GM23338 (cell line): ENCODE measurements around the gene TFIP11. TPM values are rescaled to one million over a fixed set of nuclear protein-coding genes. Genes with fewer than 3 reads are reported as not detected.

ENCODE experiments used
- ATAC-seq: fragments of 200-7000 bp; cut with Tn5 transposase; 3 replicates; pipeline ENCODE4 v1.9.1; 2020
- DNase-seq: peaks from one replicate; pipeline ENCODE4 v3.0.0-alpha.2; 2015; ENCODE audit warnings: low spot score
- H2AFZ ChIP-seq: fragments of 200-600 bp; sonication (generic); 2 replicates; pipeline ENCODE4 v1.8.0; 2016; ENCODE audit warnings: antibody characterized with exemption, mild to moderate bottlenecking, moderate library complexity
- H3F3A ChIP-seq: fragments of 200-600 bp; sonication (generic); replicated peaks from 2 replicates; pipeline ENCODE4 v1.8.0; 2017; ENCODE audit warnings: antibody characterized with exemption, mixed run types, low read depth
- H3K27ac ChIP-seq: fragments of 200-600 bp; sonication (generic); 2 replicates; pipeline ENCODE4 v1.6.1; 2016; ENCODE audit warnings: low read depth
- H3K27me3 ChIP-seq: fragments of 200-600 bp; sonication (generic); 2 replicates; pipeline ENCODE4 v1.8.0; 2016; ENCODE audit warnings: mild to moderate bottlenecking, mixed run types, moderate library complexity; ENCODE audit not compliant: insufficient read depth
- H3K36me3 ChIP-seq: fragments of 200-600 bp; sonication (generic); 2 replicates; pipeline ENCODE4 v1.8.0; 2016; ENCODE audit warnings: mild to moderate bottlenecking; ENCODE audit not compliant: insufficient read depth
- H3K4me1 ChIP-seq: fragments of 200-600 bp; sonication (generic); 2 replicates; pipeline ENCODE4 v1.8.0; 2016; ENCODE audit warnings: mild to moderate bottlenecking, moderate library complexity; ENCODE audit not compliant: insufficient read depth
- H3K4me2 ChIP-seq: fragments of 200-600 bp; sonication (generic); 2 replicates; pipeline ENCODE4 v1.7.1; 2017; ENCODE audit warnings: mixed run types
- H3K4me3 ChIP-seq: fragments of 200-600 bp; sonication (generic); 2 replicates; pipeline ENCODE4 v1.6.1; 2016; ENCODE audit warnings: mixed run types
- H3K79me2 ChIP-seq: fragments of 200-600 bp; sonication (generic); replicated peaks from 2 replicates; pipeline ENCODE4 v1.8.0; 2017; ENCODE audit warnings: mild to moderate bottlenecking; ENCODE audit not compliant: insufficient read depth
- H3K9me2 ChIP-seq: fragments of 200-600 bp; sonication (generic); 2 replicates; pipeline ENCODE4 v1.8.0; 2017; ENCODE audit not compliant: insufficient read depth
- H4K20me1 ChIP-seq: fragments of 200-600 bp; sonication (generic); replicated peaks from 2 replicates; pipeline ENCODE4 v1.8.0; 2017; ENCODE audit warnings: mild to moderate bottlenecking; ENCODE audit not compliant: insufficient read depth
- H3K27ac Mint-ChIP-seq: 2 replicates; pipeline ENCODE4 v1.8.0; 2020; ENCODE audit warnings: inconsistent platforms, mild to moderate bottlenecking, moderate library complexity, mixed read lengths
- H3K27me3 Mint-ChIP-seq: 3 replicates; pipeline ENCODE4 v1.8.0; 2022; ENCODE audit warnings: low read depth, mild to moderate bottlenecking, moderate library complexity, mixed read lengths, inconsistent platforms; ENCODE audit not compliant: insufficient read depth, poor library complexity
- H3K36me3 Mint-ChIP-seq: 3 replicates; pipeline ENCODE4 v1.8.0; 2021; ENCODE audit warnings: low read depth, mild to moderate bottlenecking, inconsistent platforms, moderate library complexity, mixed read lengths
- H3K4me1 Mint-ChIP-seq: 3 replicates; pipeline ENCODE4 v1.8.0; 2020; ENCODE audit warnings: mild to moderate bottlenecking, inconsistent platforms, mixed read lengths
- H3K4me3 Mint-ChIP-seq: 3 replicates; pipeline ENCODE4 v1.8.0; 2021; ENCODE audit warnings: moderate library complexity, mild to moderate bottlenecking, inconsistent platforms, mixed read lengths
- H3K9me3 Mint-ChIP-seq: 3 replicates; pipeline ENCODE4 v1.8.0; 2020; ENCODE audit warnings: moderate library complexity, mild to moderate bottlenecking, inconsistent platforms, mixed read lengths
- JUNB ChIP-seq: IDR thresholded peaks from one replicate; pipeline ENCODE4 v1.6.1; 2016; ENCODE audit warnings: antibody characterized with exemption; ENCODE audit not compliant: unreplicated experiment
- POLR2AphosphoS5 ChIP-seq: IDR thresholded peaks from 2 replicates; pipeline ENCODE4 v1.6.1; 2016; ENCODE audit warnings: antibody characterized with exemption, low read depth
- ZNF114 ChIP-seq: fragments of 250-450 bp; sonication (Bioruptor Pico); IDR thresholded peaks from 2 replicates; pipeline ENCODE4 v1.5.0; 2020; ENCODE audit warnings: mild to moderate bottlenecking, moderate library complexity
- ZNF331 ChIP-seq: fragments of 250-450 bp; sonication (Bioruptor Pico); IDR thresholded peaks from 2 replicates; pipeline ENCODE4 v1.5.0; 2020; ENCODE audit warnings: low read depth, mild to moderate bottlenecking, moderate library complexity
- polyA plus RNA-seq: library from polyadenylated mRNA; unstranded; fragments of >200 nt; fragmentation: Nextera tagmentation; extraction: Ambion mirVana; gene quantifications from 2 replicates; pipeline ENCODE4 v1.2.1, GENCODE V29; 2016
- total RNA-seq: library from RNA; depleted of rRNA; stranded (reverse); fragments of >200 nt; shearing (Covaris generic); gene quantifications from 2 replicates; pipeline ENCODE4 v1.2.3, GENCODE V29; 2014
- TF ChIP-seq, protein P1 (sequence below): fragments of 250-450 bp; sonication (Bioruptor Pico); IDR thresholded peaks from 2 replicates; pipeline ENCODE4 v1.5.0; 2020; ENCODE audit warnings: mild to moderate bottlenecking, moderate library complexity
- TF ChIP-seq, protein P2 (sequence below): IDR thresholded peaks from 2 replicates; pipeline ENCODE4 v1.6.1; 2016; ENCODE audit warnings: antibody characterized with exemption

TFIP11 gene
- total and polyA plus RNA-seq, 2 experiments from 2014 or later, result 17.1 to 26.2 TPM

DNA sequence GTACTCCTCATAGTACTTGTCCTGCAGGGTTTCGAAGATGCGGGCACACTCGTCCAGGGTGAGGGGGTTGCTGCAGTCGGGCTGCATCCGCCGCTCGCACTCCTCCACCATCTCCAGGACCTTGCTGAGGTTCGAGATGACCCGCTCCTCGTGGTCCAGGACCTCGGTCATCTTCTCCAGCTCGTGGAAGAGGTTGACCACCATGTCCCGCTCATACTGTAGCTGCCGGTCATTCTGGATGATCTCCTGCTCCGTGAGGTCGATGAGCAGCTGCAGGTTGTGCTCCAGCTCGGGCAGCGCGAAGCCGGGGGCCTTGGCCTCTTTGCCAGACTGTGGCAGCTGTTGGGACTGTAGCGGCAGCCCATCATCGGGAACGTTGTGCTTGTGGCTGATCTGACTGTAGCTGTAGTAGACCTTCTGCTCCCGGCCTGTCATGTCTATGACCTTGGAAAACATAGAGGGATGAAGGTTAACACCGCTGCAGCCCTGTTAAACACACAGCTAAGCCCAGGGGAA lies 13.0 kb downstream of the TFIP11 start (continued):
- TF ChIP-seq, protein P1, sequence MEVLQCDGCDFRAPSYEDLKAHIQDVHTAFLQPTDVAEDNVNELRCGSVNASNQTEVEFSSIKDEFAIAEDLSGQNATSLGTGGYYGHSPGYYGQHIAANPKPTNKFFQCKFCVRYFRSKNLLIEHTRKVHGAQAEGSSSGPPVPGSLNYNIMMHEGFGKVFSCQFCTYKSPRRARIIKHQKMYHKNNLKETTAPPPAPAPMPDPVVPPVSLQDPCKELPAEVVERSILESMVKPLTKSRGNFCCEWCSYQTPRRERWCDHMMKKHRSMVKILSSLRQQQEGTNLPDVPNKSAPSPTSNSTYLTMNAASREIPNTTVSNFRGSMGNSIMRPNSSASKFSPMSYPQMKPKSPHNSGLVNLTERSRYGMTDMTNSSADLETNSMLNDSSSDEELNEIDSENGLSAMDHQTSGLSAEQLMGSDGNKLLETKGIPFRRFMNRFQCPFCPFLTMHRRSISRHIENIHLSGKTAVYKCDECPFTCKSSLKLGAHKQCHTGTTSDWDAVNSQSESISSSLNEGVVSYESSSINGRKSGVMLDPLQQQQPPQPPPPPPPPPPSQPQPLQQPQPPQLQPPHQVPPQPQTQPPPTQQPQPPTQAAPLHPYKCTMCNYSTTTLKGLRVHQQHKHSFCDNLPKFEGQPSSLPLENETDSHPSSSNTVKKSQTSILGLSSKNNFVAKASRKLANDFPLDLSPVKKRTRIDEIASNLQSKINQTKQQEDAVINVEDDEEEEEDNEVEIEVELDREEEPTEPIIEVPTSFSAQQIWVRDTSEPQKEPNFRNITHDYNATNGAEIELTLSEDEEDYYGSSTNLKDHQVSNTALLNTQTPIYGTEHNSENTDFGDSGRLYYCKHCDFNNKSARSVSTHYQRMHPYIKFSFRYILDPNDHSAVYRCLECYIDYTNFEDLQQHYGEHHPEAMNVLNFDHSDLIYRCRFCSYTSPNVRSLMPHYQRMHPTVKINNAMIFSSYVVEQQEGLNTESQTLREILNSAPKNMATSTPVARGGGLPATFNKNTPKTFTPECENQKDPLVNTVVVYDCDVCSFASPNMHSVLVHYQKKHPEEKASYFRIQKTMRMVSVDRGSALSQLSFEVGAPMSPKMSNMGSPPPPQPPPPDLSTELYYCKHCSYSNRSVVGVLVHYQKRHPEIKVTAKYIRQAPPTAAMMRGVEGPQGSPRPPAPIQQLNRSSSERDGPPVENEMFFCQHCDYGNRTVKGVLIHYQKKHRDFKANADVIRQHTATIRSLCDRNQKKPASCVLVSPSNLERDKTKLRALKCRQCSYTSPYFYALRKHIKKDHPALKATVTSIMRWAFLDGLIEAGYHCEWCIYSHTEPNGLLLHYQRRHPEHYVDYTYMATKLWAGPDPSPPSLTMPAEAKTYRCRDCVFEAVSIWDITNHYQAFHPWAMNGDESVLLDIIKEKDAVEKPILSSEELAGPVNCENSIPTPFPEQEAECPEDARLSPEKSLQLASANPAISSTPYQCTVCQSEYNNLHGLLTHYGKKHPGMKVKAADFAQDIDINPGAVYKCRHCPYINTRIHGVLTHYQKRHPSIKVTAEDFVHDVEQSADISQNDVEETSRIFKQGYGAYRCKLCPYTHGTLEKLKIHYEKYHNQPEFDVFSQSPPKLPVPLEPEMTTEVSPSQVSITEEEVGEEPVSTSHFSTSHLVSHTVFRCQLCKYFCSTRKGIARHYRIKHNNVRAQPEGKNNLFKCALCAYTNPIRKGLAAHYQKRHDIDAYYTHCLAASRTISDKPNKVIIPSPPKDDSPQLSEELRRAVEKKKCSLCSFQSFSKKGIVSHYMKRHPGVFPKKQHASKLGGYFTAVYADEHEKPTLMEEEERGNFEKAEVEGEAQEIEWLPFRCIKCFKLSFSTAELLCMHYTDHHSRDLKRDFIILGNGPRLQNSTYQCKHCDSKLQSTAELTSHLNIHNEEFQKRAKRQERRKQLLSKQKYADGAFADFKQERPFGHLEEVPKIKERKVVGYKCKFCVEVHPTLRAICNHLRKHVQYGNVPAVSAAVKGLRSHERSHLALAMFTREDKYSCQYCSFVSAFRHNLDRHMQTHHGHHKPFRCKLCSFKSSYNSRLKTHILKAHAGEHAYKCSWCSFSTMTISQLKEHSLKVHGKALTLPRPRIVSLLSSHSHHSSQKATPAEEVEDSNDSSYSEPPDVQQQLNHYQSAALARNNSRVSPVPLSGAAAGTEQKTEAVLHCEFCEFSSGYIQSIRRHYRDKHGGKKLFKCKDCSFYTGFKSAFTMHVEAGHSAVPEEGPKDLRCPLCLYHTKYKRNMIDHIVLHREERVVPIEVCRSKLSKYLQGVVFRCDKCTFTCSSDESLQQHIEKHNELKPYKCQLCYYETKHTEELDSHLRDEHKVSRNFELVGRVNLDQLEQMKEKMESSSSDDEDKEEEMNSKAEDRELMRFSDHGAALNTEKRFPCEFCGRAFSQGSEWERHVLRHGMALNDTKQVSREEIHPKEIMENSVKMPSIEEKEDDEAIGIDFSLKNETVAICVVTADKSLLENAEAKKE (CRISPR knock-in tag), result no peak
- TF ChIP-seq, protein P2, sequence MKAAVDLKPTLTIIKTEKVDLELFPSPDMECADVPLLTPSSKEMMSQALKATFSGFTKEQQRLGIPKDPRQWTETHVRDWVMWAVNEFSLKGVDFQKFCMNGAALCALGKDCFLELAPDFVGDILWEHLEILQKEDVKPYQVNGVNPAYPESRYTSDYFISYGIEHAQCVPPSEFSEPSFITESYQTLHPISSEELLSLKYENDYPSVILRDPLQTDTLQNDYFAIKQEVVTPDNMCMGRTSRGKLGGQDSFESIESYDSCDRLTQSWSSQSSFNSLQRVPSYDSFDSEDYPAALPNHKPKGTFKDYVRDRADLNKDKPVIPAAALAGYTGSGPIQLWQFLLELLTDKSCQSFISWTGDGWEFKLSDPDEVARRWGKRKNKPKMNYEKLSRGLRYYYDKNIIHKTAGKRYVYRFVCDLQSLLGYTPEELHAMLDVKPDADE, result no peak

DNA sequence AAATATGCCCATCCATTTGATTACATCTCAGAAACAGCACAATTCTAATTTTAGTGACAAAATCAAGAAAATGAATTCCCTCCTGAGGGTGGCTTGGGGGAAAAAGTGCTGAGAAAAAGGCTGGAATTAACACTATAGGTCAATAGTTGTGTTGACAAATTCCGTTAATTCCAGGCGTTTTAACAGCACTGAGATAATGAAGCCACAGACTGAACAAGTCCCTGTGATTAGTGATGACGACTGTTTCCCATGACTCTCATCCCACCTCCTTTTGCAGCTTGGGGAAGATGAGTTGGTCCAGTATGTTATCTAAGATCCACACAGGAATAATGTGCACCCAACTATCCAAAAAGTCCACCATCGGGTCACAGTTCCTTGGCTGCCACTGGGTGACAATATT lies 15.8 kb downstream of the TFIP11 start:
- Histone ChIP-seq H3K4me1 (no peaks in the 10 kb centered on the region), H3K36me3 (peaks cover 71% of the 10 kb centered on the region), H3K79me2 (no peaks in the 10 kb centered on the region), H3F3A (peaks cover 31% of the 10 kb centered on the region; the same call in 1 of the 2 replicates), H4K20me1 (no peaks in the 10 kb centered on the region; the same call in none of the 2 replicates), H3K4me3 (no peak overlapping the region), H3K9me2 (no peaks in the 10 kb centered on the region), H3K27ac (no peak overlapping the region), H2AFZ (no peak overlapping the region), H3K4me2 (no peak overlapping the region), H3K27me3 (no peaks in the 10 kb centered on the region)
- Mint-ChIP-seq H3K4me3 (no peak overlapping the region), H3K36me3 (peaks cover 82% of the 10 kb centered on the region), H3K27me3 (peaks cover 1% of the 10 kb centered on the region), H3K27ac (no peak overlapping the region), H3K4me1 (no peaks in the 10 kb centered on the region), H3K9me3 (no peaks in the 10 kb centered on the region)
- TF ChIP-seq JUNB (no peak), ZNF331 (no peak), ZNF114 (CRISPR knock-in tag) (no peak), POLR2AphosphoS5 (no peak)
- TF ChIP-seq, protein P1 (CRISPR knock-in tag), result no peak
- ATAC-seq, result no peak
- DNase-seq, result no peak
